HuH-7 (cell line): ENCODE results near the gene AGAP1.

Source experiments
- DNase-seq: peaks from one replicate; pipeline ENCODE4 v3.0.0; 2011; ENCODE audit warnings: low spot score

The AGAP1 gene

DNA sequence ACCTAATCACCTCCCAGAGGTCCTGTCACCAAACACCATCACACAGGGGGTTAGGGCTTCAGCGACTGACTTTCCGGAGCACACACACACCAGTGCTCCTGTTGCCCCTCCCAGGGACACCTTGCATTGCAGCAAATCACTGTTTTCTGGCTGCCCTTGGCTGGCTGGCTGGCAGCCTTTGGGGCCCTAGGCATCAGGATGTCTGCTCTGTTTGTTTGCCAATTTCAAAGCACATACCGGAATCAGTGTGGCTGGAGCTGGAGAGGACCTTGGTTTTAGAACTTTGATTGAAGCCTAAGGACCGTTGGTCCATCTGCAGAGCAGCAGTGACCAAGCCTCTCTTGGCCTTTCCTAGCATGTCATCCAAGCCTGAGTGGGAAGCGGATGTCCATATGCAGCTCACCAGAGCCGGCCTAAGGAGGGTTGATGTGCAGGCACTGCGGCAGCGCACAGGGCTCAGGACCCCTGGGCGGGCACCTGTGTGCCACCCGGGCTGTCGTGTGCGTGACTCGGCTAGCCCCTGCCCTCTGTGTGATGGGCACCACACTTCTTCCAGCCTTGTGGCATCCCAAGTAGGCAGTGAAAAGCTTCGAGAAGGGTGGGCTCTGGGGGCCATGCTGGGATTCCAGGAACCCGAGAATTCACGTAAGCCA lies 612.2 kb downstream of the AGAP1 start:
- no peak for DNase-seq

GRCh38 chr2:236106761-236107160 lies 612.9 kb downstream of the AGAP1 start:
- DNase-seq, result no peak

DNA sequence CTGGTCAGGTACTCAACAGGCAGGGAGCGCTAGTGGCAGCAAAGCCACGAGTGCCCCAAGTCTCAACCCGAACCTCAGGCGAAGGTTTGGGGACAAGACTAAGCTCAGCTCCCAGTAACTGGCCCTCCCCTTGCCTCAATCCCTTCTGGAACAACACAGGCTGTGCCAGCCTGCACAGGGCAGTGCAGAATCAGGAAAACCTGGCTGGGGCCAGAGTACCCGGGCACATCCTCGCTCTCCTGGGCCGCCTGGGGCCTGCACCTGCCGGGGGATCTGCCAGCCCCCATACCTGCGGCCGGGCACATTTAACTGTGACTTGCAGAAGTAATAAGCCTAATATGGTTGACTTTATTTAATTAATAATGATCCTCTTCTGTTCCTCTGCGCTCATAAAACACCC lies 613.7 kb downstream of the AGAP1 start:
- DNase-seq, result no peak

GRCh38 chr2:236107942-236108625 lies 614.2 kb downstream of the AGAP1 start:
- DNase-seq, result no peak

- DNase-seq, result no peak
Measured at GRCh38 chr2:236109061-236109460, 615.2 kb downstream of the AGAP1 start.

GRCh38 chr2:236109473-236109872 lies 615.6 kb downstream of the AGAP1 start:
- no peak for DNase-seq

- DNase-seq, result no peak
Measured at GRCh38 chr2:236112466-236112865, 618.6 kb downstream of the AGAP1 start.

DNA sequence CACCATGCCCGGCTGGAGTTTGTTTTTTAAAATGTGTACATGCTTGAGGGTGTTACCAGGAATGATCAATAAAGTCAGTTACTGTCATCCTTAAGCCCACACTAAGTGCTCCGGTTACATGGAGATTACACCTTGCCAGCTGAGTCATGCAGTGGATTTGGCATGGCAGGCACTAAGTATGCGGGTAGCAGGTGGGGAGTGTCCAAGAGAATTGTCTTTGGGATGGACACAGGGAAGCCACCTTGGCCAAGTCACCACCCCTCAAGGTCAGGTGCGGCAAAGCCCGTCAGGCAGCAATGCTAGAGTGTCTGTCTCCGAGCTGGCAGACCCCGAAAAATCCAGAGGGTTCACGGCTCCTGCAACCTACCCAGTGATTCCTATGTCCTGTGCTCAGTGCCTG lies 619.6 kb downstream of the AGAP1 start:
- DNase-seq, result no peak

DNA sequence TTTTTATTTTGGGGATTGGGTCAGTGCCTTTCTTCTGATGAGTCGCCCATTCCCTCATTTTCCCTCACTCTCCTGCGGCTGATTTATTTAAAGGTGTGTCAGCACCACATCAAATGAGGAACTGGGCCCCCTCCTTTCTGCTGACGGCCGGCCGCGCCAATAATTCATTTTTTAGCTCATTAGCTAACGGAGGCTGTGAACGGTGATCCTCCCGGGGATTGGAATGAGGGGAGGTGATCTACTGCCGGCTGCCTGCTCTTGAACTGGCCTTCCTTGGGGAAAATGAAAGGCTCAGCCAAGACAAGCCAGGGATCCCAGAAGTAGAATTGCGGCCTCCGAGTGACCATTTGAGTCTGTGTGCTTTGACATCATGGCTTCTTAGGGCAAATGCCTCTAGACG lies 620.1 kb downstream of the AGAP1 start:
- no peak for DNase-seq

DNA sequence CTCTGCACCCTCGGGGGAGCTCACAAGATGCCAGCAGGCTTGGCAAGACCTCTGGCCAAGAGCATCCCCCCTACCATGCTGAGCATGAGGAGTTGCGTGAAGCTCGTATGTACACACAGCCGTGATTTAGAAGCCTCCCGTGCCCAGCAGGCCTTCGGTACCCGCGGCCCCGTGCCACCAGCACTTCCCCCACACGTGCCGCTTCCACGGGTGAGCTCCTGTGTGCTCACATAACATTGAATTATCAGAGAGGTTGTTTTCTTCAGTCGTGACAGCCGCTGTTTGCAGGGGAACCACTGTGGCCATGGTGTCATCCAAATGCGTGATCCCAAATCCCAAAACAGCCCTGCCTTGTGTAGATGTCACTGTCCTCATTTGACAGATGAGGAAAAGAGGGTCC lies 621.1 kb downstream of the AGAP1 start:
- no peak for DNase-seq

DNA sequence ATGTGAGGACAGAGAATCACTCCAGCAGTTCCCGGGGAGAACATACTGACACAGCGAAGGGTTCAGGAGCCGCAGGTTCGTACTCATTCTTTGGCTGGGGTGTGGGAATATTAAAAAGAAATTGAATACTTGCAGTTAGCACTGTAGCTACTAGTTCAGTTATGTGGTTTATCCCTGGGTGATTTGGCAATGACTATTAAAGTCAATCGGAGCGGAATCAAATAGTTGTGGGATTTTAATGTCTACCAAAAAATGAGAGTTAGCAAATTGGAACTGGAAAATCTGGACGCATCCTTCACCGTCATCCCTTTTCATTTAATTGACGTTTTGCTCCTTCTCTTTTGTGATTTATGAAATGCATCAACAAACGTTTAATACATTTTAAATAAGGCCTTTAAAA lies 623.6 kb downstream of the AGAP1 start:
- no peak for DNase-seq

DNA sequence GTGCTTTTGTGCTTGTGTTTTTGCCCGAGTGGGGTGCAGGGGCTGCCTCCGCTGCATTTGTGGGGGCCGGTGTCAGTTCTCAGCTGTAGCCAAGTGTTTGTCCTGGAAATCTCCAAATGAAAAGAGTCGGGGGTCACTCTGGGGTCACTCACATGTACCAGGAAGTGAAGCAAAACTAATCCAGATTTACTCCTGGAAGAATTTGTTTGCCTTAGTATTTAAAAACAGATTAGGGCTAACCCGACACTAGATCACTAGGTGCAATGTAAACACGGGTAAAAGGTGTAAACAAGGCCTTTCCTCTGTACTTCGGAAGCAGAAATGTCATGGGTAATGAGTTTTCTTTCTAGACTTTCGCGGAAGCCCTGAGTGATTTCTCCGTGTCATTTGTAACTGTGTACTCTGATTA lies 624.0 kb downstream of the AGAP1 start:
- peak; percentile 89 for DNase-seq

GRCh38 chr2:236119003-236119402 lies 625.2 kb downstream of the AGAP1 start:
- DNase-seq, result no peak

DNA sequence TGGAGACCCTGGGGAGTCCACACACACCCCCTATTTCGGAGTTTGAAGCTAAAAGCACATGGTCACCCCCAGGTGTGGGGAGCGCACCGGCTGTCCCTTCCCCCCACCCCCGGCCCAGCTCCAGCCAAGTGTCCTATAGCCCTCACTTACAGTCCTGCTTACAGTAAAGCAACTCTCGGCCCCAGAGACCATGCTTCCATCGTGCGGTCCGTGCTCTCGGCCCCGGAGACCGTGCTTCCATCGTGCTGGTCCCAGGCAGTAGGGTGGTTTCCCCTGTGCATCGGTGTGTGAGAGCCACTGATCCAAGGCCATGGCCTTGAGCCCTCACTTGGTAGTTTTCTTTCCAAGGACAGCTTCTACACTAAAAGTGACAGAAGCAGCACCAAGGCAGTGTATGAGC lies 625.6 kb downstream of the AGAP1 start:
- no peak for DNase-seq

GRCh38 chr2:236120141-236120601 lies 626.3 kb downstream of the AGAP1 start:
- no peak for DNase-seq

- no peak for DNase-seq
Measured at GRCh38 chr2:236120829-236121228, 627.0 kb downstream of the AGAP1 start.

GRCh38 chr2:236121546-236121945 lies 627.7 kb downstream of the AGAP1 start:
- DNase-seq, result no peak

DNA sequence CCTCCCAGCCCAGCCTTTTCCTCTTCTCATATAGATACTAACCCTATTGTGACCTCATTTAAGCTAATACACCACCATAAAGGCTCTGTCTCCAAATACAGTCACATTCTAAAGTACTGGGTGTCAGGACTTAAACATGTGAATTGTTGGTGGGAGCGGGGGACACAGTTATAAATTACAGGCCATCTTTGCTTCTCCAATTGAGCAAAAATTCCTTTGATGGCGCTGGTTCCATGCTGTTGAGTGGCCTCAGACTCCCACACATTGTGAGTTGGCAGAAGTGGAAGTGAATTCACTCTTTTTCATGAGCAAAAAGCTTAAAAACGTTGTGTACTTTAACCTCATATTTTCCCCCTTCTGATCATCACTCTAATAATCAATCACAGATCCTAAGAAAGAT lies 628.4 kb downstream of the AGAP1 start:
- no peak for DNase-seq

GRCh38 chr2:236123716-236124115 lies 629.9 kb downstream of the AGAP1 start:
- no peak for DNase-seq

GRCh38 chr2:236124182-236124893 lies 630.5 kb downstream of the AGAP1 start:
- DNase-seq, result no peak

DNA sequence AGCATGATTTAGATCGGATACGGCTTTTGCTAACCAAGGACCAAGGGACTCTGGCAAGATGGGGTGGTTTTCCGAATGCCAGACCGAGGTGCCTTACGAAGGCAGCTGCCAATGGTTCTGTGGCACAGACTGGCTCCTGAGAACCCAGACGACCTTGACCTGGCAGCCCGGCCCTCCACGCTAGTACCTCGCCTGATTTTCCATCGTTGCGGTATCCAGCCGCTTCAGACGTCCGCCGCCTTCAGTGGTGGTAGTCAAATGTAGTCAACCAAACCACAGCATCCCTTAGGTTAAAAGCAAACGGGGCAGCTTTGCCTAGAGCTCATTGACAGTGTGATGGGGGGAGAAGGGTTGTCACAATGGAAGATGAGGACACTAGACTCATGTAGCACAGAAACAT lies 631.7 kb downstream of the AGAP1 start:
- DNase-seq, result no peak

DNA sequence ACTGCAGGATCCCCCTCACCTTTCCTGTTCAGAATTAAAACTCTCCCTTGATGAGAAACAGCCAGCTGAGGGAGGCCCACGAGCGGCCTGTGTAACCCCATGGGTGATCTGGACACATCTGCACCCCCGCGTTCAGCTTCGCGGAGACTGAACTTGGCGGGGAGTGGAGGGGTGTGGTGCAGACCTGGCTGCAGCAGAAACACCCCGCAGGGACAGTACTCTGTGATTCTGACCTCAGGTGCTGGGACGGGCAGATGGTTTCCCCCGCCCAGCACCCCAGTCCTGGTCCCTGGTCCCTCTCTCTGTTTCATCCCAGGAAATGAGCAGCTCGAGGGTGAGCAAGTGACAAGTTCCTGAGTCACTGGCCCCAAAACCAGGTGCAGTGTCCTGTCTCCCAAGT lies 633.2 kb downstream of the AGAP1 start:
- DNase-seq, result no peak

DNA sequence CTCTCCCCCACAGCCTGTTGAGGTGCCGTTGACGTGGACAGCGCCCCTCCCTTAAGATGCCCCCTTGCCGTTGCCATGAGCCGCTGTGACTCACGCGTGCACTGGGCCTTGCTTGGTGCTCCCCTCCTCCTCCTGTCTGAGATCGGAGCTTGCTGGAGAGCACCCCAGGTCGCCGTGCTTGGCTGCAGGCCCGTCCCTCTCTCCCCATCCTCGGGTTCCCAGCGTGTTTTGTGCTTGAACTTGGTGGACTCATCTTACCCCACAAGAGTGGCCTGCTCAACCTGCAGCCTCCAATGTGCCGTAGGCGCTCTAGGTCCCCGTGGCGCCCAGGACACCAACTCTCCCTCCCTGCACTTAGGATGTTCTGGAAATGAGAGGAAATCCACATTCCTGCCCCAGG lies 634.5 kb downstream of the AGAP1 start:
- DNase-seq, result no peak
